GM23338 (cell line): Measurements from ENCODE around the gene ATP9B. TPM values are rescaled to one million over a fixed set of nuclear protein-coding genes. Genes with fewer than 3 reads are reported as not detected.

Experiments
- ATAC-seq: fragments of 200-7000 bp; cut with Tn5 transposase; 3 replicates; pipeline ENCODE4 v1.9.1; 2020
- DNase-seq: peaks from one replicate; pipeline ENCODE4 v3.0.0-alpha.2; 2015; ENCODE audit warnings: low spot score
- H2AFZ ChIP-seq: fragments of 200-600 bp; sonication (generic); 2 replicates; pipeline ENCODE4 v1.8.0; 2016; ENCODE audit warnings: antibody characterized with exemption, mild to moderate bottlenecking, moderate library complexity
- H3F3A ChIP-seq: fragments of 200-600 bp; sonication (generic); replicated peaks from 2 replicates; pipeline ENCODE4 v1.8.0; 2017; ENCODE audit warnings: antibody characterized with exemption, mixed run types, low read depth
- H3K27ac ChIP-seq: fragments of 200-600 bp; sonication (generic); 2 replicates; pipeline ENCODE4 v1.6.1; 2016; ENCODE audit warnings: low read depth
- H3K27me3 ChIP-seq: fragments of 200-600 bp; sonication (generic); 2 replicates; pipeline ENCODE4 v1.8.0; 2016; ENCODE audit warnings: mild to moderate bottlenecking, mixed run types, moderate library complexity; ENCODE audit not compliant: insufficient read depth
- H3K36me3 ChIP-seq: fragments of 200-600 bp; sonication (generic); 2 replicates; pipeline ENCODE4 v1.8.0; 2016; ENCODE audit warnings: mild to moderate bottlenecking; ENCODE audit not compliant: insufficient read depth
- H3K4me1 ChIP-seq: fragments of 200-600 bp; sonication (generic); 2 replicates; pipeline ENCODE4 v1.8.0; 2016; ENCODE audit warnings: mild to moderate bottlenecking, moderate library complexity; ENCODE audit not compliant: insufficient read depth
- H3K4me2 ChIP-seq: fragments of 200-600 bp; sonication (generic); 2 replicates; pipeline ENCODE4 v1.7.1; 2017; ENCODE audit warnings: mixed run types
- H3K4me3 ChIP-seq: fragments of 200-600 bp; sonication (generic); 2 replicates; pipeline ENCODE4 v1.6.1; 2016; ENCODE audit warnings: mixed run types
- H3K79me2 ChIP-seq: fragments of 200-600 bp; sonication (generic); replicated peaks from 2 replicates; pipeline ENCODE4 v1.8.0; 2017; ENCODE audit warnings: mild to moderate bottlenecking; ENCODE audit not compliant: insufficient read depth
- H3K9me2 ChIP-seq: fragments of 200-600 bp; sonication (generic); 2 replicates; pipeline ENCODE4 v1.8.0; 2017; ENCODE audit not compliant: insufficient read depth
- H4K20me1 ChIP-seq: fragments of 200-600 bp; sonication (generic); replicated peaks from 2 replicates; pipeline ENCODE4 v1.8.0; 2017; ENCODE audit warnings: mild to moderate bottlenecking; ENCODE audit not compliant: insufficient read depth
- H3K27ac Mint-ChIP-seq: 2 replicates; pipeline ENCODE4 v1.8.0; 2020; ENCODE audit warnings: inconsistent platforms, mild to moderate bottlenecking, moderate library complexity, mixed read lengths
- H3K27me3 Mint-ChIP-seq: 3 replicates; pipeline ENCODE4 v1.8.0; 2022; ENCODE audit warnings: low read depth, mild to moderate bottlenecking, moderate library complexity, mixed read lengths, inconsistent platforms; ENCODE audit not compliant: insufficient read depth, poor library complexity
- H3K36me3 Mint-ChIP-seq: 3 replicates; pipeline ENCODE4 v1.8.0; 2021; ENCODE audit warnings: low read depth, mild to moderate bottlenecking, inconsistent platforms, moderate library complexity, mixed read lengths
- H3K4me1 Mint-ChIP-seq: 3 replicates; pipeline ENCODE4 v1.8.0; 2020; ENCODE audit warnings: mild to moderate bottlenecking, inconsistent platforms, mixed read lengths
- H3K4me3 Mint-ChIP-seq: 3 replicates; pipeline ENCODE4 v1.8.0; 2021; ENCODE audit warnings: moderate library complexity, mild to moderate bottlenecking, inconsistent platforms, mixed read lengths
- H3K9me3 Mint-ChIP-seq: 3 replicates; pipeline ENCODE4 v1.8.0; 2020; ENCODE audit warnings: moderate library complexity, mild to moderate bottlenecking, inconsistent platforms, mixed read lengths
- CREB1 ChIP-seq: fragments of 250-450 bp; sonication (Bioruptor Pico); IDR thresholded peaks from 2 replicates; pipeline ENCODE4 v1.5.0; 2020; ENCODE audit warnings: low read depth, mild to moderate bottlenecking, moderate library complexity
- EZH2 ChIP-seq: fragments of 200-600 bp; sonication (generic); IDR thresholded peaks from one replicate; pipeline ENCODE4 v1.8.0; 2017; ENCODE audit warnings: antibody characterized with exemption, mild to moderate bottlenecking, low read depth; ENCODE audit not compliant: unreplicated experiment
- EZH2phosphoT487 ChIP-seq: fragments of 200-600 bp; sonication (generic); IDR thresholded peaks from one replicate; pipeline ENCODE4 v1.8.1; 2018; ENCODE audit warnings: antibody characterized with exemption; ENCODE audit not compliant: unreplicated experiment
- JUNB ChIP-seq: IDR thresholded peaks from one replicate; pipeline ENCODE4 v1.6.1; 2016; ENCODE audit warnings: antibody characterized with exemption; ENCODE audit not compliant: unreplicated experiment
- NANOG ChIP-seq: IDR thresholded peaks from 2 replicates; pipeline ENCODE4 v1.6.1; 2016; ENCODE audit warnings: antibody characterized with exemption, borderline replicate concordance
- POLR2AphosphoS5 ChIP-seq: IDR thresholded peaks from 2 replicates; pipeline ENCODE4 v1.6.1; 2016; ENCODE audit warnings: antibody characterized with exemption, low read depth
- STAT1 ChIP-seq: IDR thresholded peaks from one replicate; pipeline ENCODE4 v1.6.1; 2016; ENCODE audit warnings: antibody characterized with exemption; ENCODE audit not compliant: unreplicated experiment
- ZNF114 ChIP-seq: fragments of 250-450 bp; sonication (Bioruptor Pico); IDR thresholded peaks from 2 replicates; pipeline ENCODE4 v1.5.0; 2020; ENCODE audit warnings: mild to moderate bottlenecking, moderate library complexity
- ZNF331 ChIP-seq: fragments of 250-450 bp; sonication (Bioruptor Pico); IDR thresholded peaks from 2 replicates; pipeline ENCODE4 v1.5.0; 2020; ENCODE audit warnings: low read depth, mild to moderate bottlenecking, moderate library complexity
- polyA plus RNA-seq: library from polyadenylated mRNA; unstranded; fragments of >200 nt; fragmentation: Nextera tagmentation; extraction: Ambion mirVana; gene quantifications from 2 replicates; pipeline ENCODE4 v1.2.1, GENCODE V29; 2016
- total RNA-seq: library from RNA; depleted of rRNA; stranded (reverse); fragments of >200 nt; shearing (Covaris generic); gene quantifications from 2 replicates; pipeline ENCODE4 v1.2.3, GENCODE V29; 2014
- TF ChIP-seq, protein P1 (sequence below): IDR thresholded peaks from 2 replicates; pipeline ENCODE4 v1.6.1; 2016; ENCODE audit warnings: antibody characterized with exemption
- TF ChIP-seq, protein P2 (sequence below), 2 experiments: fragments of 200-600 bp in 1 of 2; sonication (generic) in 1 of 2; conservative IDR thresholded peaks; 2 replicates each; pipeline versions ENCODE4 v1.5.1 to v1.6.1; 2016 to 2017; ENCODE audit warnings: antibody characterized with exemption in 2 of 2, low read depth in 2 of 2, mild to moderate bottlenecking in 2 of 2, moderate library complexity in 1 of 2
- TF ChIP-seq, protein P3 (sequence below): fragments of 250-450 bp; sonication (Bioruptor Pico); IDR thresholded peaks from 2 replicates; pipeline ENCODE4 v1.5.0; 2020; ENCODE audit warnings: mild to moderate bottlenecking, moderate library complexity
- TF ChIP-seq, protein P4 (sequence below): IDR thresholded peaks from one replicate; pipeline ENCODE4 v1.6.1; 2018; ENCODE audit warnings: antibody characterized with exemption; ENCODE audit not compliant: unreplicated experiment

ATP9B gene
- total and polyA plus RNA-seq, 2 experiments from 2014 or later = 14.2 to 25.6 TPM

DNA sequence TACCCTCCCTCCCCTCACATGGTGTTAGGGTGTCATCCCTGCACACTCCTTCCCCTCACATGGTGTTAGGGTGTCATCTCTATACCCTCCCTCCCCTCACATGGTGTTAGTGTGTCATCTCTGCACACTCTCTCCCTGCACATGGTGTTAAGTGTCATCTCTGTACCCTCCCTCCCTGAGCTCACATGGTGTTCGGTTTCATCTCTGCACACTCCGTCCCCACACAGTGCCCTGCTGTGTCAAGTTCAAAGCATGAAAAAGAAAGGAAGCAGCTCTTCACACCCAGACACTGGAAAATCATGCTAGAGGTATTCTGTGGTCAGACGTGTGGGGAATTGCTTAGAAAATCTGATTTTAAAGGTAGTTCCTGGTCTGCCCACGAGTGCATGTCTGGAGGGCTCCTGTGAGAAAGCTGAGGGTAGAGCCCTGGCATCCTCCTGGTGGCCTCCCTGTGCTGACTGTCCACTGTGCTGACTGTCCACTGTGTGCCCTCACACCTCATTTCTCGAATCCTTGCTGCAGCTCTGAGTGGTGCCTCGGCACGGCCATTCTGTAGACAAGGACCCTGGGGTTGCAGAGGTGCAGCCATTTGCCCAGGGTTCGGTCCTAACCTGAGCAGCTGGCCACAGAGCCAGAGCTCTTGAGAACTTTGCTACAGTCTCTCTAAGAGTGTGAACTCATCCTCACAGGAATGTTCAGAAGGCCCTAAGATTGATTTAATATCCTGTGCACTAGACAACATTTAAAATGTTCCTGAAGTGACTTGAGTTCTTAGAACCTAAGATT, 257.4 kb downstream of the ATP9B start:
- no peak for TF ChIP-seq NANOG
- no peak for TF ChIP-seq EZH2
- TF ChIP-seq POLR2AphosphoS5 = no peak
- TF ChIP-seq JUNB = no peak
- TF ChIP-seq STAT1 = no peak
- TF ChIP-seq, protein P1, sequence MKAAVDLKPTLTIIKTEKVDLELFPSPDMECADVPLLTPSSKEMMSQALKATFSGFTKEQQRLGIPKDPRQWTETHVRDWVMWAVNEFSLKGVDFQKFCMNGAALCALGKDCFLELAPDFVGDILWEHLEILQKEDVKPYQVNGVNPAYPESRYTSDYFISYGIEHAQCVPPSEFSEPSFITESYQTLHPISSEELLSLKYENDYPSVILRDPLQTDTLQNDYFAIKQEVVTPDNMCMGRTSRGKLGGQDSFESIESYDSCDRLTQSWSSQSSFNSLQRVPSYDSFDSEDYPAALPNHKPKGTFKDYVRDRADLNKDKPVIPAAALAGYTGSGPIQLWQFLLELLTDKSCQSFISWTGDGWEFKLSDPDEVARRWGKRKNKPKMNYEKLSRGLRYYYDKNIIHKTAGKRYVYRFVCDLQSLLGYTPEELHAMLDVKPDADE = no peak
- no peak for TF ChIP-seq CREB1
- no peak for TF ChIP-seq ZNF114 (CRISPR knock-in tag)
- TF ChIP-seq EZH2phosphoT487 = no peak
- TF ChIP-seq, protein P2, sequence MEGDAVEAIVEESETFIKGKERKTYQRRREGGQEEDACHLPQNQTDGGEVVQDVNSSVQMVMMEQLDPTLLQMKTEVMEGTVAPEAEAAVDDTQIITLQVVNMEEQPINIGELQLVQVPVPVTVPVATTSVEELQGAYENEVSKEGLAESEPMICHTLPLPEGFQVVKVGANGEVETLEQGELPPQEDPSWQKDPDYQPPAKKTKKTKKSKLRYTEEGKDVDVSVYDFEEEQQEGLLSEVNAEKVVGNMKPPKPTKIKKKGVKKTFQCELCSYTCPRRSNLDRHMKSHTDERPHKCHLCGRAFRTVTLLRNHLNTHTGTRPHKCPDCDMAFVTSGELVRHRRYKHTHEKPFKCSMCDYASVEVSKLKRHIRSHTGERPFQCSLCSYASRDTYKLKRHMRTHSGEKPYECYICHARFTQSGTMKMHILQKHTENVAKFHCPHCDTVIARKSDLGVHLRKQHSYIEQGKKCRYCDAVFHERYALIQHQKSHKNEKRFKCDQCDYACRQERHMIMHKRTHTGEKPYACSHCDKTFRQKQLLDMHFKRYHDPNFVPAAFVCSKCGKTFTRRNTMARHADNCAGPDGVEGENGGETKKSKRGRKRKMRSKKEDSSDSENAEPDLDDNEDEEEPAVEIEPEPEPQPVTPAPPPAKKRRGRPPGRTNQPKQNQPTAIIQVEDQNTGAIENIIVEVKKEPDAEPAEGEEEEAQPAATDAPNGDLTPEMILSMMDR (conservative IDR thresholded peaks at IDR 0.05; ENCODE audit: low read depth in 2 of 2) = no peak
- TF ChIP-seq, protein P3, sequence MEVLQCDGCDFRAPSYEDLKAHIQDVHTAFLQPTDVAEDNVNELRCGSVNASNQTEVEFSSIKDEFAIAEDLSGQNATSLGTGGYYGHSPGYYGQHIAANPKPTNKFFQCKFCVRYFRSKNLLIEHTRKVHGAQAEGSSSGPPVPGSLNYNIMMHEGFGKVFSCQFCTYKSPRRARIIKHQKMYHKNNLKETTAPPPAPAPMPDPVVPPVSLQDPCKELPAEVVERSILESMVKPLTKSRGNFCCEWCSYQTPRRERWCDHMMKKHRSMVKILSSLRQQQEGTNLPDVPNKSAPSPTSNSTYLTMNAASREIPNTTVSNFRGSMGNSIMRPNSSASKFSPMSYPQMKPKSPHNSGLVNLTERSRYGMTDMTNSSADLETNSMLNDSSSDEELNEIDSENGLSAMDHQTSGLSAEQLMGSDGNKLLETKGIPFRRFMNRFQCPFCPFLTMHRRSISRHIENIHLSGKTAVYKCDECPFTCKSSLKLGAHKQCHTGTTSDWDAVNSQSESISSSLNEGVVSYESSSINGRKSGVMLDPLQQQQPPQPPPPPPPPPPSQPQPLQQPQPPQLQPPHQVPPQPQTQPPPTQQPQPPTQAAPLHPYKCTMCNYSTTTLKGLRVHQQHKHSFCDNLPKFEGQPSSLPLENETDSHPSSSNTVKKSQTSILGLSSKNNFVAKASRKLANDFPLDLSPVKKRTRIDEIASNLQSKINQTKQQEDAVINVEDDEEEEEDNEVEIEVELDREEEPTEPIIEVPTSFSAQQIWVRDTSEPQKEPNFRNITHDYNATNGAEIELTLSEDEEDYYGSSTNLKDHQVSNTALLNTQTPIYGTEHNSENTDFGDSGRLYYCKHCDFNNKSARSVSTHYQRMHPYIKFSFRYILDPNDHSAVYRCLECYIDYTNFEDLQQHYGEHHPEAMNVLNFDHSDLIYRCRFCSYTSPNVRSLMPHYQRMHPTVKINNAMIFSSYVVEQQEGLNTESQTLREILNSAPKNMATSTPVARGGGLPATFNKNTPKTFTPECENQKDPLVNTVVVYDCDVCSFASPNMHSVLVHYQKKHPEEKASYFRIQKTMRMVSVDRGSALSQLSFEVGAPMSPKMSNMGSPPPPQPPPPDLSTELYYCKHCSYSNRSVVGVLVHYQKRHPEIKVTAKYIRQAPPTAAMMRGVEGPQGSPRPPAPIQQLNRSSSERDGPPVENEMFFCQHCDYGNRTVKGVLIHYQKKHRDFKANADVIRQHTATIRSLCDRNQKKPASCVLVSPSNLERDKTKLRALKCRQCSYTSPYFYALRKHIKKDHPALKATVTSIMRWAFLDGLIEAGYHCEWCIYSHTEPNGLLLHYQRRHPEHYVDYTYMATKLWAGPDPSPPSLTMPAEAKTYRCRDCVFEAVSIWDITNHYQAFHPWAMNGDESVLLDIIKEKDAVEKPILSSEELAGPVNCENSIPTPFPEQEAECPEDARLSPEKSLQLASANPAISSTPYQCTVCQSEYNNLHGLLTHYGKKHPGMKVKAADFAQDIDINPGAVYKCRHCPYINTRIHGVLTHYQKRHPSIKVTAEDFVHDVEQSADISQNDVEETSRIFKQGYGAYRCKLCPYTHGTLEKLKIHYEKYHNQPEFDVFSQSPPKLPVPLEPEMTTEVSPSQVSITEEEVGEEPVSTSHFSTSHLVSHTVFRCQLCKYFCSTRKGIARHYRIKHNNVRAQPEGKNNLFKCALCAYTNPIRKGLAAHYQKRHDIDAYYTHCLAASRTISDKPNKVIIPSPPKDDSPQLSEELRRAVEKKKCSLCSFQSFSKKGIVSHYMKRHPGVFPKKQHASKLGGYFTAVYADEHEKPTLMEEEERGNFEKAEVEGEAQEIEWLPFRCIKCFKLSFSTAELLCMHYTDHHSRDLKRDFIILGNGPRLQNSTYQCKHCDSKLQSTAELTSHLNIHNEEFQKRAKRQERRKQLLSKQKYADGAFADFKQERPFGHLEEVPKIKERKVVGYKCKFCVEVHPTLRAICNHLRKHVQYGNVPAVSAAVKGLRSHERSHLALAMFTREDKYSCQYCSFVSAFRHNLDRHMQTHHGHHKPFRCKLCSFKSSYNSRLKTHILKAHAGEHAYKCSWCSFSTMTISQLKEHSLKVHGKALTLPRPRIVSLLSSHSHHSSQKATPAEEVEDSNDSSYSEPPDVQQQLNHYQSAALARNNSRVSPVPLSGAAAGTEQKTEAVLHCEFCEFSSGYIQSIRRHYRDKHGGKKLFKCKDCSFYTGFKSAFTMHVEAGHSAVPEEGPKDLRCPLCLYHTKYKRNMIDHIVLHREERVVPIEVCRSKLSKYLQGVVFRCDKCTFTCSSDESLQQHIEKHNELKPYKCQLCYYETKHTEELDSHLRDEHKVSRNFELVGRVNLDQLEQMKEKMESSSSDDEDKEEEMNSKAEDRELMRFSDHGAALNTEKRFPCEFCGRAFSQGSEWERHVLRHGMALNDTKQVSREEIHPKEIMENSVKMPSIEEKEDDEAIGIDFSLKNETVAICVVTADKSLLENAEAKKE = no peak
- no peak for TF ChIP-seq ZNF331 (CRISPR knock-in tag)
- TF ChIP-seq, protein P4, sequence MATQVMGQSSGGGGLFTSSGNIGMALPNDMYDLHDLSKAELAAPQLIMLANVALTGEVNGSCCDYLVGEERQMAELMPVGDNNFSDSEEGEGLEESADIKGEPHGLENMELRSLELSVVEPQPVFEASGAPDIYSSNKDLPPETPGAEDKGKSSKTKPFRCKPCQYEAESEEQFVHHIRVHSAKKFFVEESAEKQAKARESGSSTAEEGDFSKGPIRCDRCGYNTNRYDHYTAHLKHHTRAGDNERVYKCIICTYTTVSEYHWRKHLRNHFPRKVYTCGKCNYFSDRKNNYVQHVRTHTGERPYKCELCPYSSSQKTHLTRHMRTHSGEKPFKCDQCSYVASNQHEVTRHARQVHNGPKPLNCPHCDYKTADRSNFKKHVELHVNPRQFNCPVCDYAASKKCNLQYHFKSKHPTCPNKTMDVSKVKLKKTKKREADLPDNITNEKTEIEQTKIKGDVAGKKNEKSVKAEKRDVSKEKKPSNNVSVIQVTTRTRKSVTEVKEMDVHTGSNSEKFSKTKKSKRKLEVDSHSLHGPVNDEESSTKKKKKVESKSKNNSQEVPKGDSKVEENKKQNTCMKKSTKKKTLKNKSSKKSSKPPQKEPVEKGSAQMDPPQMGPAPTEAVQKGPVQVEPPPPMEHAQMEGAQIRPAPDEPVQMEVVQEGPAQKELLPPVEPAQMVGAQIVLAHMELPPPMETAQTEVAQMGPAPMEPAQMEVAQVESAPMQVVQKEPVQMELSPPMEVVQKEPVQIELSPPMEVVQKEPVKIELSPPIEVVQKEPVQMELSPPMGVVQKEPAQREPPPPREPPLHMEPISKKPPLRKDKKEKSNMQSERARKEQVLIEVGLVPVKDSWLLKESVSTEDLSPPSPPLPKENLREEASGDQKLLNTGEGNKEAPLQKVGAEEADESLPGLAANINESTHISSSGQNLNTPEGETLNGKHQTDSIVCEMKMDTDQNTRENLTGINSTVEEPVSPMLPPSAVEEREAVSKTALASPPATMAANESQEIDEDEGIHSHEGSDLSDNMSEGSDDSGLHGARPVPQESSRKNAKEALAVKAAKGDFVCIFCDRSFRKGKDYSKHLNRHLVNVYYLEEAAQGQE = no peak
- ATAC-seq = no peak
- H3K27ac Mint-ChIP-seq = no peak overlapping the region
- Histone ChIP-seq H3K27ac (no peak overlapping the region), H3F3A (no peaks in the 10 kb centered on the region; the same call in 1 of the 2 replicates), H3K4me2 (no peak overlapping the region), H3K4me3 (no peak overlapping the region), H3K4me1 (no peaks in the 10 kb centered on the region), H3K79me2 (no peaks in the 10 kb centered on the region), H4K20me1 (no peaks in the 10 kb centered on the region), H3K36me3 (no peaks in the 10 kb centered on the region; the same call in 1 of the 2 replicates), H2AFZ (no peak overlapping the region), H3K9me2 (no peaks in the 10 kb centered on the region), H3K27me3 (no peaks in the 10 kb centered on the region)
- peaks cover 13% of the 10 kb centered on the region for H3K9me3 Mint-ChIP-seq
- H3K4me1 Mint-ChIP-seq = no peaks in the 10 kb centered on the region; the same call in 2 of the 3 replicates
- peaks cover 7% of the 10 kb centered on the region for H3K27me3 Mint-ChIP-seq
- no peak for DNase-seq
- no peak overlapping the region; the same call in 2 of the 3 replicates for H3K4me3 Mint-ChIP-seq
- H3K36me3 Mint-ChIP-seq = peaks cover 25% of the 10 kb centered on the region
